GM18498 (cell line): ENCODE results near the gene RERE.

ENCODE experiments used
- ATAC-seq: cut with Tn5 transposase; IDR thresholded peaks from one replicate; pipeline ENCODE4 v1.9.1; 2021; ENCODE audit warnings: mild to moderate bottlenecking, moderate library complexity; ENCODE audit not compliant: unreplicated experiment

Gene RERE

DNA sequence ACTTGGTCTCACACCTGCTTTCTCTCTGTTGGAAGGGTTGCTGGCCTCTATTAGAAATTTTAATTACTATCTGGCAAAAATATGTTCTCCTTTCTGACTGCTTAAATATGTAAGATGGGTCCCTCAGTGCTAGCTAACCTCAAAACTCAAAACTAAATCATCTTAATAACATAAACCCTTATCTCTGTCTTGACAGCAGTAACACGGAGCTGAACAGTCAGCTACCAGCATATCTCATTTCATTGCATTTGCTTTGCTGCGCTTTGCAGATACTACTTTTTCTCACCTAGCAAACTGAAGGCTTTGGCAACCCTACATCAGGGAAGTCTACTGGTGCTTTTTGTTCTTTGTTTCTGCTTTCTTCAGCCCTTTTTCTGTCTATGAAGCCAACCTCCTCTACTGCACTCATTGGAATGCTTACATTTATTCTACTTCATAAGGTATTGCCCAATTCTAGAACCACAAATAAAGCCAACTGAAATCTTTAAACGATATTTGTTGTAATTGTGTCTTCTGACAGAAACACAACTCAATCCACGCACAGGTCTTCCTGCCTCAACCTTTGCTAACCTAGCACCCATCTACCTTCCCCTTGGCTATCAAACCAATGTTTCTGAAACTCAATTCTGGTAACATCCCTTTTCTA is 95.6 kb downstream of the RERE start:
- no peak for ATAC-seq

DNA sequence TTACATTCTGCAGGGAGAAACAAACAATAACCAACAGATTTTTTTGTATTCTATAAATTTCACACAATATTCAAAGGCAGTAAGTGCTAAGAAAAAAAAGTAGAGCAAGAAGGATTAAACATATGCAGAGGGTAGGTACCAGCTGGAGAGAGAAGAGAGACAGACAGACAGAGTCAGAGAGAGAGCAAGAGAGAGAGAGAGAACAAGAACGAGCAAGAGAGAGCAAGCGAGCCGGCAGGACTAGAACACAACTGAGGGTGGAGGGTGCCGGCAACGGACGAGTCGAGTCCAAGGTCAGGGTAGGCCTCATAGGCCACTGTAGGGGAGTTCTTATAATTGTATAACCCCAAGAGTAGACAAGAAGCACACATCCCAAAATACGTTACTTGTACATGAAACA is 97.1 kb downstream of the RERE start:
- ATAC-seq: no peak

DNA sequence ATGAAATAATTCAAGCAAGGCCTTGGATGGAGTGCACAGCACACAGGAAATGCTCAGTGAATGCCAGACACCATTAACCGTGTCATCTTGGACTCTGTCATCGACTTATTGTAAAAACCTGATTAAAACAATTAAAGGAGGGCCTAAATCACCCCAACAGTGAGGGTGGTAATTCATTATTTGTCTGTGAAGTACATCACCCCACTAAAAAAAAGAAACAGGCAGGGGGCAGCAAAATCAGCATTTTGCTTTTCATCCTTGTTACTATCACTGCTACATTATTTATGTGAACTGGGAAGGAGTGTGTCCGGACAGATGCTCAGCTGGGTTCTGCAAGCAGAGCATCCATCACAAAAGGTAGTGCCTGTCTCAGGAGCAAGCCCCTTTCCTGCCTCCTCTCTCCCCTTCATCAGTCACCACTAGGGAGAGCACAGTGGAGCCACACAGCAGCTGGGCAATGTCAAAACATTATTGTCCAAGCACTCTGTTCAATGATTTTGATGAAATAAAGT is 98.5 kb downstream of the RERE start:
- no peak for ATAC-seq

DNA sequence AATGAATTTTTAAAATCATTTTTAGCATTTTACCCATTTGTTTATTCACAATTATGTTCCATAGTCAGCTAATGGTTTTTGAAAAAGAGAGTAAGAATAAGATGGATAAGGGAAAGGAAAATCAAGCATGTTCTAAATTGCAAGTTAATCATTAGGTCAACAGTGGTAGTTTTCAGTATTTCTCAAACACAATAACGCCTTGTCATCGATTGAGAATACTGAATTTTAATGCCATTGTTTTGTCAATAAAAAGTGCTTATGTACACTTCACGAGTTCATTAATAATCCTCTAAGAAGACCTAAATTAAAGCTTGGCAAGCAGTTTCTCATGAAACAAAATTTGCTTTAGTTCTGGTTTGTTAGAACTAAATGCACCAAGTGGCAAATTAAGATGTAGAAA is 100.3 kb downstream of the RERE start:
- no peak for ATAC-seq

DNA sequence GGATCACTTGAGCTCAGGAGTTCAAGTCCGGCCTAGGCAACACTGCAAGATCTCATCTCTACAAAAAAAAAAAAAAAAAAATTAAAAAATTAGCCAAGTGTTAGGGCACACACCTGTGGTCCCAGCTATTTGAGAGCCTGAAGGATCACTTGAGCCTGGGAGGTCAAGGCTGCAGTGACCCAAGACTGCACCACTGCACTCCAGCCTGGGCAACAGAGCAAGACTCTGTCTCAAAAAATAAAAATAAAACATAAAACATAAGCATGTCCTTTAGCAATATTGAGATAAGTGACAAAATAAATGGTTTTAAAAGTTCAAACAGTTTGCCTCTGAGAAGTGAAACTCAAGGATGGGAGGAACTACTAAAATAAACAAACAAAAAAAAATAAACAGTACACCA is 101.2 kb downstream of the RERE start:
- ATAC-seq: no peak

DNA sequence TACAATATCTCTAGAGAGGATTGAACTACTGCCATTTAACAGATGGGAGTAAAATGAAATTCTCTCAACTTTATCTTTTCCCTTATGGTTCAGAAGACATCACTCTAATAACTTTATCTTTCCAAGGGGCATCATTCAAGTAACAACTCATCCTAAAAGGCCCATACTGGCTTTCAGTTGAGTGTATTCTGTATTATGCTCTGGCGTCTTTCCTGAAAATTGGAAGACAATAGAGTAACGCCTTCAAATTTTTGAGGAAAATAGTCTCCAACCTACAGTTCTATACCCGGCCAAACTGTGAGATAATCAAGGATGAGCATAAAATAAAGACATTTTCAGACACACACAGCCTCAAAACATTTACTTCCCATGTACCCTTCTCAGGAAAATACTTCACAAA is 103.3 kb downstream of the RERE start:
- no peak for ATAC-seq

DNA sequence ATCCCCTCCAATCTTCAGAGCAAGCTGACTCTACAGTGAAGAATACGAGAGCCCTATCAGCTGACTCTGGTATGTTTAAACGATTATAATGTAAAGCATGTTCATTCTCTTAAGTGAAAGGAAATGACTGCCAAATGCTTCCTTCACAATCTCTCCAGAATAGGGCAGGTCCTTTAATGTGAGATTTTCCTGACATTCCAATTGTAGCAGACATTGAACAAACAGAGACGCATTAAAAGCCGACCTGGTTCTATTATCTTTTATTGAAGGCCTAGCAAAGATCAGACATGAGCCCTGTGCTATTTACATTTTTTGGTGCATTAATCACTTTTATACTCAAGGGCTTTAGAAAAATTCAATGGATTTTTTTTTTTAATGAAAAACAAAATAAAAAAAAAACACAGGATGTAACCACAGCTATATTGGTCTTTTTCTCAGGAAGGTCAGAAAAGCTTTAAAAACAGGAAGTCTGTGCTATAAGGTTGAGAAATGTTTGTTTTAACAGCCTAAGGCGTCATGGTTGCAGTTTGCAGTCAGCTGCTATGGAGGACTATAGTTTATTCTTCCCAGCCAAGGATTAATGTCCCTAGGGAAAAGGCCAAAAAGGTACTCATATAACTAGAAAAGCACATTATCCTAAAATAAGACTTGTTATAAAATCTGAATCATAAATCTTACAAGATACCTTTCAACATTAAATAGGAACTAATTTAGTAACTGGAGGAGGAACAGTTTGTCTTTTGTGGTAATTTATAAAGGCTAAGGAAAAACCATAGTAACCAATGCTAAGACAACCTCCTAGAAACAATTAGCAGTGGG is 104.8 kb downstream of the RERE start:
- no peak for ATAC-seq

DNA sequence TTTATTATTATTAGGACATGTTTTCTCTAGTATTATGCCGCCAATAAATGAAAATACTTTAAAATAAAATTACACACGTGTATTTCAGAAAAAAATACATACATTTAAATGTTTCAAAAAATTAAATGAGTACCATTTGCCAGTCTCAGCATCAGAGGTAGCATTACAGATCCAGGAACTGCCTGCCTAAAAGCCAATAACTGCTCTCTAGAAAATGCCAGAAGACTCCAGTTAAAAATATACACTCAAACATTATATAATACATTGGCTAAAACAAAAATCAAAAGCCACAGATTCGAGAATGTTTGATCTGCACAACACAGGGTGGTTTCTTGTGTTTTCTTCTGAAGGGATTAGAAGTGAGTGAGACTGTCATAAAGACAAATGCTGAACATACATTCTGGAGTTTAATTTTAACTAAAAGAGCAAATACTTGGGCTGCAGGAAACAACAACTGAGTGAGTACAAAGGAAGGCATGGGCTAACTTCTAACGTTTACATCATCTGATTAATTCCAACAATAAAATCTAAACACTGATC is 105.5 kb downstream of the RERE start:
- no peak for ATAC-seq

DNA sequence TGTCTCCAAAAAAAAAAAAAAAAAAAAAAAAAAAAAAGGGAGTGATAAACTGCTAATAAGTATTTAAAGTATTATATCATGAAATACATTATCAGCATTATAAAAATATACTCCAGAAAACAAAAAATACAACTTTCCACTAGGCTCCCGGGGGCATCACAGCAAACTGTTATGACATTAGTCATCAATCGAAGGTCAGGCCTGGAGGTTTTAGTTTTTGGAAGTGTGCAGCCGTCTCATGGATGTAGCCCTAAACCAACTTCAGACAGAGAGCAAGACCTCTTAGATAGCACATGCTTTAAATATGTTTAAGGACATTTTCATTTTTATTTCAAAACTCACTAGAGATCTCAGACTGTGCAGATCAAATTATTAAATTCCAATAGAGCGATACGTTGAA is 106.3 kb downstream of the RERE start:
- ATAC-seq: no peak

DNA sequence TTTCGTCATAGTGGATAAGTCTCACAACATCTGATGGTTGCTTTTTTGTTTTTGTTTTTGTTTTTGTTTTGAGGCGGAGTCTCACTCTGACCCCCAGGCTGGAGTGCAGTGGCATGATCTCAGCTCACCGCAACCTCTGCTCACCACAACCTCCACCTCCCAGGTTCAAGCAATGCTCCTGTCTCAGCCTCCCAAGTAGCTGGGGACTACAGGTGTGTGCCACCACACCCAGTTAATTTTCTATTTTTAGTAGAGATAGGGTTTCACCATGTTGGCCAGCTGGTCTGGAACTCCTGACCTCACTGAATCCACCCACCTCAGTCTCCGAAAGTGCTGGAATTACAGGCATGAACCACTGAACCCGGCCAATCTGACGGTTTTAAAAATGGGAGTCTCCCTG is 109.2 kb downstream of the RERE start:
- ATAC-seq: no peak

DNA sequence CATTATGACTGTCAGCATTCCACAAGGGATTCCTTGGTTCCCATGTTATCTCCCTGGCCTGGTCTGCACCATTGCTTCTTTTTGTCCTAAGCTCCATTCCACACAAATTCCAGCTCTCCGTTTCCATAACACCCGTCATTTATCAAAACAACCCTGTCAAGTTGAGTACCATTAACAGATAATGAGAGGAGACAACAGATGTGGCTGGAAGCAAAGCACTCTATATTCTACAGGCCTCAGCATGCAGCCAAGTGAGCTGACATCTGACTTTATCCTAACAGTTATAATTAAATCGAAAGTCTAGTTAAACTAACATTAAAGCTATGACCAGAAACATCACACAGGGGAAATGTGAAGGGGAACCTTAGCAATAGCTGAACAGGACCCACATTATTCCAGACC is 110.4 kb downstream of the RERE start:
- no peak for ATAC-seq

DNA sequence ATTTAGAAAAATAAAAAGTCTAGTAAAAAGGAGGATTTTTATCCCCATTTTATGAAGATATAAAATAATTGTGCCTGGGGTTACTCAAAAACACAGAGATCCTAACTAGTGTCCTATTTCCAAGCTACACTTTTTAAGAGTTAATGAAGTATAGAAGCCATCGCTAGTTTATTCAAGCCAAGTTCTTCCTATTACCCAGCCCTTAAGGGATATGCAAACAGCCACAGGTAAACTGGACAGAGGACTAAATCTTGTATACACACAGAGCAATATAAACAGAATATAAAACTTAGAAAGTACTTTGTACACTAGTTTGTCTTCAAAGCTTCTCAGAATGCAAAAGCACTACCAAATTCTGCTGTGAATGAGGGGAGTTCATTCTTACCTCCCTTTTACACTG is 111.1 kb downstream of the RERE start:
- ATAC-seq: no peak

DNA sequence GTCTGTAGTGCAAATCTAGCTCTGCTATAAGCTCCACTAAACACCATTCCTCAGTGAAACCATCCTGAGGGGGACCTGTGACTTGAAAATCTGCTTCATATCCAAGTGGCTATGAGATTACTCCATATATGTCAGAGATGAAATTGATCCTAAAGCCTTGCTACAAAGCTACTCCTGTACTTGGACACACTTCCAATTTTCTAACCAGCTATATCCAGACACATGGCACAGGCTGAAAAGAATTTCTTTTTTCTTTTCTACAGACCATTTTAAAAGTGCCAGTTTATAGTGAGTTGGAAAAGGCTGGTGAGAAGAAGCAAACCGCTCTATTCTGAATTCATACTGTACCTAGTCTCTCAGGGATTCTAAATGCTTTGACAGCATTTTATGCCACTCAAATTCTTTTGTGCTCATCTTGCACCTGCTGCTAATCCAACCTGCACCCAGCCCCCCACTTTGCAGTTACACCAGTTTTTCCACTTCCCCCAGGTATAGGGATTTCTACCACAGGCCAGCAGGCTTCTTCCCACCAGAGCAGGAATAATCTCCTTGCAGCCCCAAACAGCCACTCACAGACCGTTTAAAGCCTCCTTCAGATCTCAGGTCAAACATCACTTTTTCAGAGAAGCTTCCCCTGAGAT is 112.5 kb downstream of the RERE start:
- ATAC-seq: no peak

DNA sequence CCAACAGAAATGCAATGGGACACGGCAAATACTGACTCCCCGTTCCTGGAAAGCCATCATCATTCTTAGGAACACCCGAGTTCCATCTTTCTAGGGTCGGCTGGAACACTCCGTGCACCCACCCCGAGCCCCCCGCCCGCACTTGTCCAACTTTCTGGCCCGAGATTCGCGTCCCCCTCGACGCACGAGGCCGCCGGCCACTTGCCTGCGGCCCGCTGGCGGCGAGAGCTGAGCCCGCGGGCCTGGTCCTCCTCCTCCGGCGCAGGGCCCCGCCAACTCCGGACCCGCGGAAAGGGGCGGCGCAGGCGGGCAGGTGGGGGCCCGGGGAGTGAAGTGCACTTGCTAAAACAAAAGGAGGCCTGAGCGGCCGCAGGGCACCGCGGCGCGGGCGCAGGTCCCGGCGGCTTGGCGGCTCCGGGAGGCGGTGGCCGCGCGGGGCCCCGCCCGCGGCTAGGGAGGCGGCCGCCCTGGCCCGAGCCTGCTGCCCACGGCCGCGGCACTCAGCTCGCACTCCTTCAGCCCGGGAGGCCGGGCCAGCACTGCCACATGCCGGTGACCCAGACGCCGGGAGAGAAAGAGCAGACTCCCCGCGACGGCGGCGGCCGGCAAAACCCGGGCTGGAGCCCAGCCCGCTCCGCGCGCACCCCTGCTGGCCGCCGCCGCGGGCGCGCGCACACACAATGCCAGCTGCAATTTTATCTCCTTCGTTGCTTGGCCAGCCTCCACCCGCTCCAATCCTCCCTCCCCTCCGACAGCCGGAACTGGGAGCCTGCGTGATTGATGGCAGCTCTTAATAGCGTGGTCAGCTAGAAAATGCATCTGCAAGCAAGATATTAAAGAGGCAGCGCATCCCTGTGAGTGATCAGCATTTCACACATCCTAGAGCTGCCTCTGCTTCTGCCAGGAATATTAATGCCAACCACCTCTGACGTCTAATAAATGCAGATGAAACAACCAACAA is 114.3 kb downstream of the RERE start:
- ATAC-seq: peak; percentile 71

DNA sequence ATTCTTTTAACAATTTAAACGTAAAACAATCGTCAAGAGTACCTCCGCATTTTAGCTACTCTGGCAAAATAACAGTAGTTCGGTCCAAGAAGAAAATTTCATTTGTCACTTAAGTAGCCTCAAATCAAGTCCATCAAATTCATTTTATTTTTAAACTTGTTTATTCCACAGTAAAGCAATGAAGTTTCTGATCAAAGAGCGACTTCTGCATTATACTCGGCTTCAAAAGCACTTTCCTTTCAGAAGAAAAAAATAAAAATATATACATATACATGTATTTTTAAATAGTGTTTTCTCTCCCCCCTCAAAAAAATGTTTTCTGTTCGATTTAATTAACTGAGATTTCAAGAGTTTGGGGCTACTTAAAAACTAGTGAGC is 115.0 kb downstream of the RERE start:
- ATAC-seq: no peak

DNA sequence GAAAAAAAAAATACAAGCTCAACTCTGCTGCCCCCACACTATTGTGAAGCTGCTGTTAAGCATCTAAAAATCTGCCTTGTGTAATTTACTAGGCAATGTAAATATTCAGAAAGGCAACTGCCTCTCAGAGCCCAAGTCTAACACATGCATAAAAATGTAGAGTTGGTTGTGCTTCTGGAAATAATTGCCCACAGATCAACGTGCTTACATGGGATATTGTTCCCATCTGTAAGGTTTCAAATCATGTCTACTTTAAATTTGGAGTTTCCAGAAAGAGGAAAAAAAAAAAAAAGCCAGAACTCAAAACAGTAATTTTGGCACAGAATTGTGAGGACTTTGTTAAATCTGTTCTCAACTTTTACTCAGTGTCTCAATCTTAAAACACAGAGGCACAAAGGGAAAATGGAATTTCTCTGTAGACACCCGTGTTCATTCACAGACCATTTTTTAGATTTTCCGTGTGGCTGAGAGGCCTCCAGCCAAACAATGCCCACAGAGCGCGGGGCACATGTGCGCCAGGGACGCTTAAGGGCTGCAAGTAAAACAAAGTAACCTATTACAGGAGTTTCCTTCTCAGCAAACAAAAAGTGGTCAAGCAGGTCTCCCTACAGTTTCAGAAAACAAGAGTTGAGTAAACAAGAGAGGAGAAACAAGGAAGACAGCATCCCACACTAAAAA is 115.5 kb downstream of the RERE start:
- ATAC-seq: no peak

DNA sequence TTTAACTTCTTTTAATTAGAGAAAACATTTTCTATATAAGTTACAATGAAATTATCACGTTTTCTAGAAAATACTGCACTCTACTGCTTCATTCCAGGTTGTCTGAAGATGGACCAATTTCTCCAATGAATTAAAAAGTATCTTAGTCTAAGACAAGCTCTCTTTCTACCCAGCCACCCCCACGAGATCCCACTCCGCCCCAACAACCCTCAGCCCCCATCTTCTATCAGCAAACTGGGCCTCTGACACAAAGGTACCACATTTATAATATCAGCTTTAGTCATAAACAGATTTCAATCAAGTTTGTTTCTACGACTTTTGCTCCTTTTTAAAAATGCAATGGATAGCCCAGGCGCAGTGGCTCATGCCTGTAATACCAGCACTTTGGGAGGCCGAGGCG is 117.8 kb downstream of the RERE start:
- no peak for ATAC-seq

DNA sequence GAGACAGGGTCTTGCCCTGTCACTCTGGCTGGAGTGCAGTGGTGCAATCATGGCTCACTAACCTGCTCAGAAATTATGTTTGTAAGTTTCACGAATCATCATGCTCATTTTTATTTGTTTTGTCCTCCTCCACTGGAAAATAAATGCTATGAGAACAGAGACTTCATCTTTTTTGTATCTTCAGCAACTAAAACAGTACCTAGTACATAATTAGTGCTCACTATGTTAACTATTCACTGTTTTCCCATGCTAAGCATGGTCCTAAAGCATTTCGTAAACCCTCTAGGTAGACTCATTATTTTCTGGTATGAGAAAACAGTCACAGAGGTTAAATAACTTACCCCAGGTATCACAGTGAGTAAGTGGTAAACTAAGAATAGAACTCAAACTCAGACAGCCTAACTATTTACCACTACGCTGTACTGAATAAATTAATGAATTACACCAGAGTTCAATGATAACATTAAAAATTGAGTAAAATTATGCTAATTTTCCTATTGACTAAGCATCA is 118.4 kb downstream of the RERE start:
- no peak for ATAC-seq

DNA sequence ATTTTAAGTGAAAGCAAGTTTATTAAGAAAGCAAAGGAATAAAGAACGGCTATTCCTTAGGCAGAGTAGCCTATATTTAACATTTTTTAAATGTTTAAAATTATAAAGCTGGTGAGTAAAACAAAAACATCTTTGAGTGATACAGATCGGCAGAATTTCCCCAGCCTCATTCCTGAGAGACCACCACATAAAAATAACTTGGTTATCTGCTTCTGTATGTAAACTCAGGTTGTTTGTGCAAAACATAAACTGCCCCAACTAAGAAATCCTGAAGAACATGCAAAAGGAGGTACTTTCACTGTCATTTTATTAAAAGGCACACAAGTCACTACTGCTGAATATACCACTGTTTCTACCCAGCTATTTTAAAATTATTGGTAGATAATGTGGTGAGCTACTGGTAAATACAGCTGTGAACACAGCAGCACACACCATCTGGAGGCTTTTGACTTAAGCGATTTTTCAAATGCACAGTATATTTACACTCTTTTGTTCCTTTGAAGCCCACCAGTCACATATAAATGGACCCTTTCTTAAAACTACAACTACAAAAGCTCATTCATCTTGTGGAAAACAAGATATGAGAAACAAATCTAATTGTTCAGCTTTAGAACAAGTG is 119.3 kb downstream of the RERE start:
- no peak for ATAC-seq
